HL-60 (cell line): ENCODE measurements around the gene POLG2.

Experiments used
- CTCF ChIP-seq: IDR thresholded peaks from one replicate; pipeline ENCODE4 v1.5.1; 2011; ENCODE audit warnings: low read length, control low read depth, inconsistent platforms; ENCODE audit not compliant: insufficient read depth
- POLR2AphosphoS5 ChIP-seq: IDR thresholded peaks from 2 replicates; pipeline ENCODE4 v1.6.1; 2012; ENCODE audit warnings: low read depth
- REST ChIP-seq: IDR thresholded peaks from 2 replicates; pipeline ENCODE4 v1.6.1; 2012; ENCODE audit warnings: low read depth; ENCODE audit not compliant: insufficient replicate concordance
- SPI1 ChIP-seq: IDR thresholded peaks from 2 replicates; pipeline ENCODE4 v1.6.1; 2012; ENCODE audit warnings: low read depth, mild to moderate bottlenecking, borderline replicate concordance

GRCh38 chr17:64466019-64466735, 30.7 kb downstream of the POLG2 start:
- TF ChIP-seq CTCF (no peak), POLR2AphosphoS5 (no peak), REST (no peak), SPI1 (no peak)
